Esophagus muscularis mucosa (tissue), 4 donors: ENCODE results near the gene CEP55. TPM values are rescaled to one million over a fixed set of nuclear protein-coding genes. Genes with fewer than 3 reads are reported as not detected.

Source experiments
- DNase-seq: peaks from one replicate; pipeline ENCODE4 v3.0.0-alpha.2; 2017; ENCODE audit errors: extremely low spot score
- H3K27ac ChIP-seq, 4 donors: fragments of 200-600 bp; sonication (generic); replicated peaks in 1 of 4; 1 replicate in 3 of 4; 2 replicates in 1 of 4; pipeline ENCODE4 v1.5.1; 2016 to 2019; ENCODE audit warnings: mild to moderate bottlenecking in 1 of 4
- H3K27me3 ChIP-seq, 4 donors: fragments of 200-600 bp; sonication (generic); one replicate each; pipeline versions ENCODE4 v1.5.1 to v1.6.0; 2016 to 2019
- H3K36me3 ChIP-seq, 4 donors: fragments of 200-600 bp; sonication (generic); one replicate each; pipeline ENCODE4 v1.5.1; 2016 to 2019
- H3K4me1 ChIP-seq, 4 donors: fragments of 200-600 bp; sonication (generic); one replicate each; pipeline ENCODE4 v1.5.1; 2016 to 2019
- H3K4me3 ChIP-seq, 4 donors: fragments of 200-600 bp; sonication (generic); 1 replicate in 2 of 4; 2 replicates in 2 of 4; pipeline ENCODE4 v1.5.1; 2016 to 2019; ENCODE audit warnings: mild to moderate bottlenecking in 4 of 4, moderate library complexity in 1 of 4
- H3K9me3 ChIP-seq, 4 donors: fragments of 200-600 bp; sonication (generic); 1 replicate in 3 of 4; 2 replicates in 1 of 4; pipeline ENCODE4 v1.5.1; 2016 to 2019
- CTCF ChIP-seq, 3 experiments: fragments of 200-600 bp in 2 of 3; fragments of 450-650 bp in 1 of 3; sonication (generic) in 2 of 3; IDR thresholded peaks; one replicate each; pipeline ENCODE4 v1.5.1; 2017 to 2019; ENCODE audit warnings: antibody characterized with exemption in 3 of 3, mild to moderate bottlenecking in 2 of 3, moderate library complexity in 1 of 3
- EP300 ChIP-seq: sonication (generic); formaldehyde crosslinking; IDR thresholded peaks from one replicate; pipeline ENCODE4 v1.6.1; 2017; ENCODE audit warnings: antibody characterized with exemption
- POLR2A ChIP-seq: fragments of 450-650 bp; IDR thresholded peaks from one replicate; pipeline ENCODE4 v1.6.1; 2017; ENCODE audit warnings: antibody characterized with exemption, moderate library complexity, mild to moderate bottlenecking, low read depth
- POLR2AphosphoS5 ChIP-seq, 2 donors: sonication (generic); formaldehyde crosslinking; IDR thresholded peaks; one replicate each; pipeline ENCODE4 v1.6.1; 2017; ENCODE audit warnings: antibody characterized with exemption in 2 of 2
- WGBS: methylation state at CpG from one replicate; pipeline ENCODE4 v1.1.5; 2018; 5-methylcytosine and 5-hydroxymethylcytosine counted together
- intact Hi-C: fragments of 100-400 bp; cut with DNase I; formaldehyde crosslinking; loops from one replicate; pipeline ENCODE4 v1.15.1; 2023
- total RNA-seq, 4 donors: library from RNA; depleted of rRNA; stranded (reverse); fragments of >200 nt; gene quantifications; one replicate each; pipeline versions ENCODE4 v1.1.0 to v1.2.1, GENCODE V29; 2016

The CEP55 gene
- total RNA-seq, 4 donors from 2014 or later: 0.19 to 0.80 (median 0.50) TPM; not detected in 1

GRCh38 chr10:93553482-93554315, 57.3 kb downstream of the CEP55 start:
- DNase-seq: no peak
- TF ChIP-seq EP300: no peak
- no peak for TF ChIP-seq POLR2AphosphoS5 (IDR thresholded peaks at IDR 0.05)
- no peak for TF ChIP-seq CTCF (IDR thresholded peaks at IDR 0.05)
- TF ChIP-seq POLR2A: no peak
- H3K4me3 ChIP-seq: no peak overlapping the region
- no peaks in the 10 kb centered on the region for H3K9me3 ChIP-seq
- intact Hi-C loops: no loop called here
- H3K27me3 ChIP-seq: no peaks in the 10 kb centered on the region
- WGBS: 91% methylated on average over 5 of the region's 8 CpGs
- no peaks in the 10 kb centered on the region for H3K36me3 ChIP-seq
- H3K27ac ChIP-seq: no peak overlapping the region
- no peaks in the 10 kb centered on the region for H3K4me1 ChIP-seq

- WGBS: 100% methylated on average over 1 of the region's 1 CpG
- no peak overlapping the region for H3K4me3 ChIP-seq
- TF ChIP-seq CTCF (IDR thresholded peaks at IDR 0.05) (no peak), POLR2A (no peak), POLR2AphosphoS5 (IDR thresholded peaks at IDR 0.05) (no peak), EP300 (no peak)
- peaks cover 0 to 2% (median 0%) of the 10 kb centered on the region in 4 donors for H3K9me3 ChIP-seq
- no peaks in the 10 kb centered on the region for H3K4me1 ChIP-seq
- no peak for DNase-seq
- H3K27ac ChIP-seq: no peak overlapping the region
- H3K36me3 ChIP-seq: no peaks in the 10 kb centered on the region
- intact Hi-C loops: no loop called here
- no peaks in the 10 kb centered on the region for H3K27me3 ChIP-seq
Measured at GRCh38 chr10:93554316-93554663, 57.9 kb downstream of the CEP55 start.

GRCh38 chr10:93554760-93555432, 58.5 kb downstream of the CEP55 start:
- 36% methylated on average over 9 of the region's 14 CpGs for WGBS
- TF ChIP-seq POLR2A: no peak
- TF ChIP-seq CTCF (IDR thresholded peaks at IDR 0.05): peak in 2 of 3 experiments; percentile 13 to 50
- Histone ChIP-seq H3K4me1 (no peaks in the 10 kb centered on the region), H3K9me3 (peaks cover 0 to 6% (median 1%) of the 10 kb centered on the region in 4 donors), H3K4me3 (no peak overlapping the region), H3K27ac (no peak overlapping the region), H3K36me3 (no peaks in the 10 kb centered on the region), H3K27me3 (no peaks in the 10 kb centered on the region)
- intact Hi-C loops: no loop called here
- DNase-seq: no peak

- peaks cover 0 to 7% (median 0%) of the 10 kb centered on the region in 4 donors for H3K27me3 ChIP-seq
- DNase-seq: no peak
- intact Hi-C loops: no loop called here
- TF ChIP-seq POLR2A: no peak
- no peak for TF ChIP-seq CTCF (IDR thresholded peaks at IDR 0.05)
- TF ChIP-seq POLR2AphosphoS5 (IDR thresholded peaks at IDR 0.05): no peak
- no peak for TF ChIP-seq EP300
- H3K4me3 ChIP-seq: no peak overlapping the region
- WGBS: 92% methylated on average over 9 of the region's 9 CpGs
- H3K36me3 ChIP-seq: no peaks in the 10 kb centered on the region
- peaks cover 0 to 6% (median 2%) of the 10 kb centered on the region in 4 donors for H3K9me3 ChIP-seq
- no peaks in the 10 kb centered on the region for H3K4me1 ChIP-seq
- no peak overlapping the region for H3K27ac ChIP-seq
Measured at GRCh38 chr10:93559490-93559889, 63.1 kb downstream of the CEP55 start.
